Epithelial cell of proximal tubule (primary cell): ENCODE measurements around the gene MAD1L1. TPM values are rescaled to one million over a fixed set of nuclear protein-coding genes. Genes with fewer than 3 reads are reported as not detected.

Experiments used
- DNase-seq: peaks from one replicate; pipeline ENCODE4 v3.0.0-alpha.2; 2011; ENCODE audit warnings: low read depth
- H3K4me3 ChIP-seq: 2 replicates; pipeline ENCODE4 v1.5.1; 2011; ENCODE audit warnings: low read depth, mild to moderate bottlenecking, low read length
- total RNA-seq: library from RNA; depleted of rRNA; stranded (reverse); fragments of >200 nt; gene quantifications from 2 replicates; pipeline ENCODE4 v1.2.3, GENCODE V29; 2015
- TF ChIP-seq, protein P1 (sequence below): conservative IDR thresholded peaks from 2 replicates; pipeline ENCODE4 v1.5.1; 2012; ENCODE audit warnings: low read depth, mild to moderate bottlenecking, low read length

Gene MAD1L1
- total RNA-seq, 1 donor from 2014 or later, result 83.4 TPM

DNA sequence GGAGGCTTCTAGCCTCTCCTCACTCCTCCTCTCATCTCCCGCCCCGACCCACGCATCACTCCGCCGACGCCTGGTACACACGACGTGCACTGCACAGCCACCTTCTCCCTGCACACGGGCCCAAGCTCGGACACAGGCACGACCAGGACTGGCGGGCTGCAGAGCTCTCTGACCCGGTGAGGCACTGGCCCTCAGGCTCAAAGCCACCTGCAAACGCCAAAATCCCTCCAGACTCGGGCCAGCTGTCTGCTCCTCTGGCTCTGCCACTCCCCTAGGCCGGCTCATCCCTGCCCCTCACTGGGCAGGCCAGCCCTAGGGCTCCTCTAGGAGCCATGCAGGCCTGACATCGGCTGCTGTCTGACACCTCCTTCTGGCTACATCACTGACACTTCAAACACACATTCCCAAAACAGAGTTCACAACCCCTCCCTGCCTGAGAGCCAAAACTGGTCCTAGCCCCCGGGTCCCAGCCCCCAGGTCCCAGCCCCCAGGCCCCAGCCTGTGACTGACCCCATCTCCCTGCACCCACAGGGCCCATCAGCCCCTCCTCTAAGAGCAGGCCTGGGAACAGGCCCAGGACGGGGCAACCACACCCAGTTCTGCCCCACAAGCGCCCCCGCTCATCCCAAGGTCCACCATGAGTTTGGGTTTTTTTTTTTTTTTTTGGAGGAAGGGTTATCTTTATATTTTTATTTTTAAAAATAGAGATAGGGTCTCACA, 35.1 kb downstream of the MAD1L1 start:
- no peak for DNase-seq

DNA sequence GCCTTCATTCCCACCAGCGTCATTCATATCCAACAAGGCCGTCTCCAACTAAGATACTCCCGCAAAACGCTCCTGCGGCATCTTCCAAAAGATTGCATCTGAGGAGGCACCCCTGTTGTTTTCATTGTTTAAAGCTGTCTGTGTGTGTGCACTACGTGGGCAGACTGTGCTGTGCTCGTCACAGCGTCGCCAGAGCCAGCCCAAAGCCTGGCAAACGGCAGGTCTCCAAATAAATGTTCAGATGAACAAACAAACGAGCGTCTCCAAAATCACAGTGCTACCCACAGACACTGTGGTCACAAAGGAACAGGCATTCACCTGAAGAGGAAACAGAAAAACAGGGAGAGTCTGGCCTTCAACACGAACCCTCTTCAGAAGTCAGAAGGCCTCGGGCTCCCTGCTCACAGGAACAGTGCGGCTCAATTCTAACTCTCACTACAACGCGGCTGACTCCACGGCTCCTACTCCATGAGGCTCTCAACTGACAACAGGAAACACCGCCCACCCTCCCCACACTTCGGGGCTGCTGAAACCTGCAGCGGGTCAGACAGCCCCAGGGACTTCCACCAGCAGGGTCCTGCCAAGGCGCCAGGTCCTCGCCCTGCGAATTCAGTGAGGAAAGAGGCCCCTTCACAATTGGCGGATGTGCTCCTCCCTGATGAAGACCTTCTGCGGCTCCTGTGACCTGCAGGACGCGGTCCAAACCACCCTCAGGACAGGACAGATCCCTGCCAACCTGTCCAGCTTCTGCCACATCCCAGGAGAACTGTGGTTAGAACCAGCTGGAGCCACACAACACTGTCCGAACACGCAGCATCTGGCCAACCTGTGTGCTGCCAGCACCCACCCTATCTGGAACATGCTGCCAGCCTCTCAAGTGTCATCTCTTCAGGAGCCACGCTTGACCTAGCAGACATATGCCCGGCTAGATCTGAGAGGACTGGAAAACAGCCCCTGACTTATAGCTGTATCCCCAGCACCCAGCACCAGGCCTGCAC, 36.1 kb downstream of the MAD1L1 start:
- no peak overlapping the region for H3K4me3 ChIP-seq
- DNase-seq, result no peak
- TF ChIP-seq, protein P1, sequence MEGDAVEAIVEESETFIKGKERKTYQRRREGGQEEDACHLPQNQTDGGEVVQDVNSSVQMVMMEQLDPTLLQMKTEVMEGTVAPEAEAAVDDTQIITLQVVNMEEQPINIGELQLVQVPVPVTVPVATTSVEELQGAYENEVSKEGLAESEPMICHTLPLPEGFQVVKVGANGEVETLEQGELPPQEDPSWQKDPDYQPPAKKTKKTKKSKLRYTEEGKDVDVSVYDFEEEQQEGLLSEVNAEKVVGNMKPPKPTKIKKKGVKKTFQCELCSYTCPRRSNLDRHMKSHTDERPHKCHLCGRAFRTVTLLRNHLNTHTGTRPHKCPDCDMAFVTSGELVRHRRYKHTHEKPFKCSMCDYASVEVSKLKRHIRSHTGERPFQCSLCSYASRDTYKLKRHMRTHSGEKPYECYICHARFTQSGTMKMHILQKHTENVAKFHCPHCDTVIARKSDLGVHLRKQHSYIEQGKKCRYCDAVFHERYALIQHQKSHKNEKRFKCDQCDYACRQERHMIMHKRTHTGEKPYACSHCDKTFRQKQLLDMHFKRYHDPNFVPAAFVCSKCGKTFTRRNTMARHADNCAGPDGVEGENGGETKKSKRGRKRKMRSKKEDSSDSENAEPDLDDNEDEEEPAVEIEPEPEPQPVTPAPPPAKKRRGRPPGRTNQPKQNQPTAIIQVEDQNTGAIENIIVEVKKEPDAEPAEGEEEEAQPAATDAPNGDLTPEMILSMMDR, result no peak

More for the DNA sequence above, 35.1 kb downstream of the MAD1L1 start:
- no peak overlapping the region for H3K4me3 ChIP-seq
- TF ChIP-seq, protein P1, result no peak

DNA sequence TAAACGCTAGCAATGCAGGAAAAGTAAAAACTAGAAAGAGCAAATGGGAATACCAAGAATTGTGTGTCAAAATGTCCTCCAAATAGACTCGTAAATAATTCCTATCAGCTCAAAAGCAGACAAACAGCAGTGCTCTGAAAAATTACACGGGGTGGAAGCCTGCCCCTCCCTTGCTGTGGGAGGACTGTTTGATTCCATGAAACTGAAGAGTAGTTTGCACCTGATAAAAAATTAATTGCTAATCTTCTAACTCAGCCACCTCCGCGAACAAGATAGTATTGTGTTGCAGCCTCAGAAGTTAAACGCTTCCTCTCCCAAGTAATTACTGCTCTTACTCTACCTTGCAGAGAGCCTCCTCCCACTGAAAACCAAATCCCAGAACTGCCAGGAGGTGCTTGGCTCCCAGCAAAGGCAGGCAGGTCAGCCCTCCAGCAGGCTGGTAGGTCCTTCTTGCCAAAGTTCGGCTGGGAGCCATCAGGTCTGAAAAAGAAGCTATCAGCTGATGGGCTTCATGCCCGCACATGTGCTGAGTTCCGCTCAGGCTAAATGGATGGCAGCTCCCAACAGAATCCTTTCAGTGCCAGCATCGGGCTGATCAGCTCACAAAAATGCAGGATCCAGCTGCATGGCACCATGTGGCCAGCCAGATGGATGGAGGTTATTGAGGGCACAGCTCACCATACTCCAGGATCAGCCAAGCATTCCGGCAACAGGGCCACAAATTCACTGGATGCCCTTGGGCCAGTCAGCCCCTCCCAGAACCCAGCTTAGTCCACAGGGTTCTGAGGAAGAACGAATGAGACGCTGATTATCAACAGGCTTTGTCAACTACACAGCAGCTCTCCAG, 37.1 kb downstream of the MAD1L1 start:
- TF ChIP-seq, protein P1, result no peak
- DNase-seq, result no peak
- H3K4me3 ChIP-seq, result no peak overlapping the region

- DNase-seq, result no peak
- no peak overlapping the region for H3K4me3 ChIP-seq
- TF ChIP-seq, protein P1, result no peak
Measured at GRCh38 chr7:2193575-2194305, 39.0 kb downstream of the MAD1L1 start.

- DNase-seq, result no peak
- TF ChIP-seq, protein P1, result no peak
- no peak overlapping the region for H3K4me3 ChIP-seq
Measured at GRCh38 chr7:2192831-2193534, 39.8 kb downstream of the MAD1L1 start.
